Measurements from ENCODE around the gene POLL.
A peak's percentile ranks its signal among the peaks of the same experiment; 100 is the strongest.
"Not testable (repeated sequence)": the region's sequence is repeated elsewhere in the genome, so short reads cannot be mapped to it uniquely, and the experiment has no call there.

Gene POLL

DNA sequence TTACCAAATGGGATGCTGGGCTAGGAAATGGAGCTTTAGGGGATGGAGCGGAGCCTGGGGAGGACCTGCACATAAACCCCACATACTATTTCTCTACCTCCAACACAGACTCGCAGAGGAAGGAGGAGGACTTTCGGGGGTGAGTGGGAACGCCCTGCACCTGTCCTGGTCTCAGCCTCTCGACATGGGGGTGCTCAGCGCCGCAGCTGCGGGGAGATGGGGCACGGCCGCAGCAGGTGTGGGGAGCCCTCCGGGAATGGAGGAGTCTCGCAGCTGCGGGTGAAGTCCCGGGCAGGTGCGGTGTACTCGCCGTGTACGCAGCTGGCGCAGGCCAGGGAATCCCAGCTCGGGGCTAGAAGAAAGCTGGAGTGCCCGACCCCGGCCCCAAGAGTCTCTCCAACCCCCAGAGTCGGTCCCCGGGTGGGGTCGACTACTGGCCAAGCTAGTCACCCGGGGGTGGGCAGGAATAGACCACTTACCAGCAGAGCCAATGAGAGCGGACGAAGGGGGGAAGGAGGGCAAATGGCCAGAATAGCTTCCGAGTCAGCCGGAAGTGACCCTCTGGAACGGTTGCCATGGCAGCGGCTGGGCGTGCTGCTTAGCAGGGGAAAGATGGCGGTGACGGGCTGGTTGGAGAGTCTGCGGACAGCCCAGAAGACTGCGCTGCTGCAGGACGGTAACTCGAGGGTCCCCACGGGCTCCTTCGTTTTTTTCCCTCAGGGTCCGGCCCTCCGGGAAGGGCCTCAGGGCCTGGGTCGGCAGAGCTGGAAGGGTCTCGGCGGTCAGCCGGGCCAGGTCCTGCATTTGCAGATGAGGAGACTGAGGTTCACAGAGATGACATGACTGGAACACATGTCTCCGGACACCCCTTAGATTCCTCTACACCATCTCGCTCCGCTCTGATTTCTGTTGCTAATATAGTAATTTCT is at the start of gene POLL, which contains the start of gene DPCD:
POLL (minus strand) TSS at position 533 of the 929 bp plus-strand sequence. CDS start 897 bp downstream, outside the sequence.
DPCD (plus strand) TSS at position 597 of the 929 bp plus-strand sequence; CDS start at position 613, 16 bp downstream.
- H3K36me3 Mint-ChIP-seq (ENCODE audit: low read depth) = peaks cover 5% of the 10 kb centered on the region
- no peaks in the 10 kb centered on the region for H3K9me3 Mint-ChIP-seq
- H3K27ac Mint-ChIP-seq = peak within 1 kb of the TSS; percentile 75
- H3K4me3 Mint-ChIP-seq = peak within 1 kb of the TSS; percentile 93
- H3K4me1 Mint-ChIP-seq (ENCODE audit: low read depth) = peaks cover 17% of the 10 kb centered on the region
- peak; percentile 88 for DNase-seq (ENCODE audit: low spot score)
- no peaks in the 10 kb centered on the region for H3K27me3 Mint-ChIP-seq (ENCODE audit: low read depth)

DNA sequence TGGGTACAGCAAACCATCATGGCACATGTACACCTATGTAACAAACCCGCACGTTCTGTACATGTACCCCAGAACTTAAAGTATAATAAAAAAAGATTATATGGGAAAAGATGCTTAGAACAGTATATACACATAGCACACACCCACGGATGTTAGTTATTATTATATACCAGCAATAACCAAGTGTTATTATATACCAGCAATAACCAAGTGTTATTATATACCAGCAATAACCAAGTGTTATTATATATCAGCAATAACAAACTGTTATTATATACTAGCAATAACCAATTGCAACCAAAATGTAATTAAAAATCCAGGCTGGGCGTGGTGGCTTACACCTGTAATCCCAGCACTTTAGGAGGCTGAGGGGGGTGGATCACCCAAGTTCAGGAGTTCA is 45.5 kb upstream of the POLL start:
- not testable (repeated sequence) for H3K27me3 Mint-ChIP-seq (ENCODE audit: low read depth); H3K27ac Mint-ChIP-seq; H3K4me1 Mint-ChIP-seq (ENCODE audit: low read depth); DNase-seq (ENCODE audit: low spot score); H3K4me3 Mint-ChIP-seq; H3K9me3 Mint-ChIP-seq
- peaks cover 21% of the 10 kb centered on the region for H3K36me3 Mint-ChIP-seq (ENCODE audit: low read depth)

DNA sequence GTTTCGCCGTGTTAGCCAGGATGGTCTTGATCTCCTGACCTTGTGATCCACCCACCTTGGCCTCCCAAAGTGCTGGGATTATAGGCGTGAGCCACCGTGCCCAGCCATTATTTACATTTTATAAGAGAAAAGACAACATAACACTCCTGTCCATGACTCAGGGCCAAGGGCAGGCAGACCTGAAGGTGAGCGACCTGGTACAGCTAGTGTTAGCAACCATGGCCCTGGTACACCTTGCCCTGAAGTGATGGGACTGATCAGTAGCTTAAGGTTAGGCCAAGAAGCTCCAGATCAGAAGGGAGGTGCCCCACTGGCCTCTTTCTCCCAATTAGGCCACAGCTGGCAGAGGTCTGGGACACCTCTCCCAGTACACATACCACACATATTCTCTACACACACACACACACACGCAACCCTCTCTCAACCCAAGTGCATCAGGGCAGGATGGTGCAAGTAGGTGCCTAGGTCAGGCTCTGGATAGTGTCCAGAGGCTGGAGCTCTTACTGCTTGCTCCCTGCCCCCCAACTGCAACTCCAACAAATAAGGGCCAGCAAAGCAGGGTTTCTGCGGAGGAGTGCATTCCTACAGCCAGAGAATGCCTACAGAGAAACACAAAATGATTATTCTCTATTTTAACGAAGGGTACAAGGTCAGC is 43.9 kb upstream of the POLL start:
- Mint-ChIP-seq H3K27ac (no peak overlapping the region), H3K4me1 (ENCODE audit: low read depth) (no peaks in the 10 kb centered on the region), H3K9me3 (no peaks in the 10 kb centered on the region), H3K4me3 (no peak overlapping the region), H3K27me3 (ENCODE audit: low read depth) (no peaks in the 10 kb centered on the region), H3K36me3 (ENCODE audit: low read depth) (peaks cover 13% of the 10 kb centered on the region)
- no peak for DNase-seq (ENCODE audit: low spot score)

DNA sequence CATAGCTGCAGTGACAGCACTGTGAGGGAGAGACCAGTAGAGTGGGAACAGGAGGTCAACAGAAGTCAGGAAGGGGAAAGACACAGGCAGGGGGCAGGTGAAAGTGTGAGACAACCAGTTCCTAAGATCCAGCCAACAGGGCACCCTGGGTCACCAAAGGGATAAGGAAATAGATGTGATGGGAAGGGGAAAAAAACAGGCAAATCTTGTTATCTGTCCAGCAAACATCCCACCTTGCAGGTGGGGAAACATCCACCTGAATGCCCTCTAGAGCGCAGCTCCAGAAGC is 42.5 kb upstream of the POLL start:
- DNase-seq (ENCODE audit: low spot score) = no peak
- H3K36me3 Mint-ChIP-seq (ENCODE audit: low read depth) = peaks cover 8% of the 10 kb centered on the region
- no peaks in the 10 kb centered on the region for H3K9me3 Mint-ChIP-seq
- H3K4me1 Mint-ChIP-seq (ENCODE audit: low read depth) = no peaks in the 10 kb centered on the region
- H3K4me3 Mint-ChIP-seq = no peak overlapping the region
- no peaks in the 10 kb centered on the region for H3K27me3 Mint-ChIP-seq (ENCODE audit: low read depth)
- H3K27ac Mint-ChIP-seq = no peak overlapping the region

DNA sequence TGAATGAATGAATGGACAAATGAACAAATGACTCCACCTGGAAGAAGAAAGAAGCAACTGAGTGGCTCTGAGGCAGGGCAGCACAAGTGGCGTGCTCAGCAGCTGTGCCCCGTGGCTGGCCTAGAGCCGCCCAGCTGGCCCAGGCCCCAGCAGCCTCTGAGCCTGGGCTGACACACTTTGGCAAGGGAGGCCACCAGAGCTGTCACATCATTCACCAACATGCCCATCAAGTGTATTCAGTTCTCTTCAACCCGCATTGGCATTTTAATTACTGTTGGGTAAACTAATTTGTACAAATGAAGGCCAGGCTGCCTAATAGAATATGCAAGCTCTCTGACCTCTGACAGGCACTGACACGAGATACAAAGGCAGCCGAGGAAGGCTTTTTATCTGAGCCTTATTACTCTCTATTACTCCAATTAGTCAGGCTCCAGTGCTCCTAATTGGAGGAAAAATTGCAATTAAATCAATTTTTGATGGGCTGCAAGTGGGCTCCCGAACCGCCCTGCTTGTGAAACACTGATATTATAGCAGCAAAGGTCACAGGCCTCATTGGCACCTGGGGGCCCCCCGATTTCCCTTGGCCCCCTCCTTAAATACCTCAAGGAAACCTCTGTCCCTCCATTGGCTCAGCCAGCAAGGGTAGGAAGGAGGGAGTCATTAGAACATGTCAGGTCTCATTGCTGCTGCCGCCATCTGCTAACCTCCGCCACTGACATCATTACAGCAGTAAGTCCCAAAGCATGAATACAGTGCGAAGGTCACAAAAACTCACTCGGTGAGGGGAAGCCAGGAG is 42.0 kb upstream of the POLL start:
- H3K27ac Mint-ChIP-seq = no peak overlapping the region
- no peak overlapping the region for H3K4me3 Mint-ChIP-seq
- H3K4me1 Mint-ChIP-seq (ENCODE audit: low read depth) = no peaks in the 10 kb centered on the region
- no peaks in the 10 kb centered on the region for H3K9me3 Mint-ChIP-seq
- H3K36me3 Mint-ChIP-seq (ENCODE audit: low read depth) = peaks cover 8% of the 10 kb centered on the region
- DNase-seq (ENCODE audit: low spot score) = no peak
- no peaks in the 10 kb centered on the region for H3K27me3 Mint-ChIP-seq (ENCODE audit: low read depth)

DNA sequence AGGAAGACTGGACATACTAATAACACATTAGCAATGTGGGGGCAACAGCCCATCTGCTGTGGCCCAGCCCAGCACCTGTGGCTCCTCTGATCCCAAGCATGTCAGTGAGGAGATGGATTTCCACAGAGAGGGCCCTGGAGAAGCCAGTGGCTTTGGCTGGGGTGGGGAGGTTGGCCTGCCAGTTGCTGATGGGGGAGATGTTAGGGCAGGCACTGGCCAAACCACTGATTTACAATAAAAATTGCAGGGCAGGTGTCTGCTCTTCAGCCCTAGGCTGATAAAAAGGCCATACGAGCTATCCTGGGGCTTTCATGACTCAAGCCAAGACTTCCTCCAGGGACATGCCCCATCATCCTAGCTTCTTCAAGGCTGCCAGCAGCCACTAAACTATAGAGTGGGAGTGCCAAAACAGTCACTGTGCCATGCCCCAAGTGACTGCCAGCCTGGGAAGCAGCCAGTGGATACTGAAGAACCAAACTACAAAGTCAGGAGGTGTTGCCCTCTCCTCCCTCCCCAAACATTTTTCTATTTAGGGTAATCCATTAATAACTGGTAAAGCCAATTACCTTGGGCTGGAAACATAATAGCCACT is 37.9 kb upstream of the POLL start:
- Mint-ChIP-seq H3K4me1 (ENCODE audit: low read depth) (no peaks in the 10 kb centered on the region), H3K4me3 (no peak overlapping the region), H3K9me3 (no peaks in the 10 kb centered on the region), H3K27me3 (ENCODE audit: low read depth) (no peaks in the 10 kb centered on the region), H3K27ac (no peak overlapping the region), H3K36me3 (ENCODE audit: low read depth) (peaks cover 11% of the 10 kb centered on the region)
- DNase-seq (ENCODE audit: low spot score) = no peak

DNA sequence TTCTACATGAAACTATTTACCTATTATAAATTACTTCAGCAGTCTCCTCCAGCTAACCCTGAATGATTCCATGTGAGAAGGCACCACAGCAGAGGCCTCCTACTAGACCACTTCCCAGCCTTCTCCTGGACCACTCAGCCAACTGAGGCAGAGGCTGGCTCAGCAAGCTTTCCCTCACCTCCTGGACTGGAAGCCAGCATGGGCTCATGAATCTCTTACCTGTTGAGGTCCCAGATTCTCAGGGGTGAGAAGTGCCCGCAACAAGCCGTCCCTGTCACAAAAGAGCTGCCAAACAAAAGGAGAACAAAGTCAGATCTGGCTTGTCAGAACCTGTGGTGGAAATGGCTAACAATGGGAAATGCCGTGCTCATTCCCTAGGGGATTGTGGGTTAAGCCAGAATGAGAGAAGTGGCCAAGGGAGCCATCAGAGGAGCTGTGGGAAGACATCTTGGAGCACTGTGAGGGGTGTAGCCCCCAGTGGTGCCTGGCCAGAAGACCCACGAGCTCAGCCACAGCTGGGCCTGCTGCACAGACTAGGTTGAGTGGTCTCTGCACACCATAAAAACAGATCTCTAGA is 36.6 kb upstream of the POLL start:
- no peaks in the 10 kb centered on the region for H3K27me3 Mint-ChIP-seq (ENCODE audit: low read depth)
- no peak overlapping the region for H3K4me3 Mint-ChIP-seq
- H3K36me3 Mint-ChIP-seq (ENCODE audit: low read depth) = peaks cover 6% of the 10 kb centered on the region
- H3K4me1 Mint-ChIP-seq (ENCODE audit: low read depth) = no peaks in the 10 kb centered on the region
- no peaks in the 10 kb centered on the region for H3K9me3 Mint-ChIP-seq
- DNase-seq (ENCODE audit: low spot score) = no peak
- no peak overlapping the region for H3K27ac Mint-ChIP-seq

DNA sequence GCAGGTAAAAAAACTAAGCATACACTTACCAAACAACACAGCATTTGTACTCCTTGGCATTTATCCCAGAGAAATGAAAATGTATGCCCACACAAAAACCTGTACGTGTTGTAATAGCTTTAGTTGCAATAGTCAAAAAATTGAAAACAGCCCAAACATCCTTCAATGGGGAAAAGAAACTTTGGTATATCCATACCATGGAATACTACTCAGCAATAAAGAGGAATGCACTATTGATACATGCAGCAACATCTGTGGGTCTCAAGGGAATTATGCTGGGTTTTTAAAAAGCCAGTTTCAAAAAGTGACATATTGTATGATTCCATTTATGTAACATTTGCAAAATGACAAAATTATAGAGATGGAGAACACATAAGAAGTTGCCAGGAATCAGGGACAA is 35.5 kb upstream of the POLL start:
- Mint-ChIP-seq H3K4me1 (ENCODE audit: low read depth) (no peaks in the 10 kb centered on the region), H3K27ac (no peak overlapping the region), H3K36me3 (ENCODE audit: low read depth) (peaks cover 6% of the 10 kb centered on the region), H3K27me3 (ENCODE audit: low read depth) (no peaks in the 10 kb centered on the region), H3K4me3 (no peak overlapping the region), H3K9me3 (no peaks in the 10 kb centered on the region)
- DNase-seq (ENCODE audit: low spot score) = no peak

DNA sequence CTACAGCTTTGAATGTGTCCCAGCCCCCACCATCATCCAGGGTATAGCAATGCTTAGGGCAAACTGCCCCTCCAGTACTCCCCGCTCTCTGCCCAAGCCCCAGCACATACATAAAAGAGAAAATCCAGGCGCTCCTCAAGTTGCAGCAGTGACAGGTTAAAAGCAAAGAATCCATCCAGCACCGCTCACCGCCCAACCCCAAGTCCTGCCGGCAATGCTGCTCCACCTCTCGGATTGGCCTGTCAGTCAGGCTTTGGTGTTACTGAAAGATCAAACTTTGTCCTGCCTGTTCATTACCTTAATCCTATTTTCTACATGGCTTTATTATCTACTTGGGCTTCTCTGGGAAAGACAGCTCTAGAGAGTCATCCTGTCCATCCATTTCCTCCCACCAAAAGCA is 31.9 kb upstream of the POLL start:
- no peak for DNase-seq (ENCODE audit: low spot score)
- H3K9me3 Mint-ChIP-seq = no peaks in the 10 kb centered on the region
- no peaks in the 10 kb centered on the region for H3K4me1 Mint-ChIP-seq (ENCODE audit: low read depth)
- H3K36me3 Mint-ChIP-seq (ENCODE audit: low read depth) = peaks cover 10% of the 10 kb centered on the region
- H3K27me3 Mint-ChIP-seq (ENCODE audit: low read depth) = no peaks in the 10 kb centered on the region
- H3K4me3 Mint-ChIP-seq = no peak overlapping the region
- H3K27ac Mint-ChIP-seq = no peak overlapping the region

DNA sequence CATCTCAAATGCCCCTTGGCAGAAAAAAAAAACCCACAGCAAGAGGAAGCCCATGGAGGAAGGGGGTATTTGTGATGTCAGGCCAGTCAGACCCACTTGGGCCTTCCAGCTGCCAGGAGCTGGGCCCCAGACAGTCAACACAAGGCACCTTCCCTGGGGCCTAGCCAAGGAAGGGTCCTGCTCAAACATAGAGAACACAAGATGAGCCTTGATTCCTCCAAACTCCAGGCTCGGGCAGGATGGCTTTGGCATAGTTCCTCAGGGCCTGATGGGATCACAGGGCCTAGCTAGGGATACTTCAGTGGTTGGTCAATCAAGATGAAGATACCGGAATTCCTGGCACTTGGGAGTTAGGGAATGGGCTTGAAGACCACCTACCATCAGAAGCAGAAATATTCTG is 30.8 kb upstream of the POLL start:
- H3K9me3 Mint-ChIP-seq = no peaks in the 10 kb centered on the region
- peaks cover 7% of the 10 kb centered on the region for H3K36me3 Mint-ChIP-seq (ENCODE audit: low read depth)
- no peaks in the 10 kb centered on the region for H3K27me3 Mint-ChIP-seq (ENCODE audit: low read depth)
- H3K4me3 Mint-ChIP-seq = no peak overlapping the region
- no peak for DNase-seq (ENCODE audit: low spot score)
- no peak overlapping the region for H3K27ac Mint-ChIP-seq
- H3K4me1 Mint-ChIP-seq (ENCODE audit: low read depth) = no peaks in the 10 kb centered on the region

DNA sequence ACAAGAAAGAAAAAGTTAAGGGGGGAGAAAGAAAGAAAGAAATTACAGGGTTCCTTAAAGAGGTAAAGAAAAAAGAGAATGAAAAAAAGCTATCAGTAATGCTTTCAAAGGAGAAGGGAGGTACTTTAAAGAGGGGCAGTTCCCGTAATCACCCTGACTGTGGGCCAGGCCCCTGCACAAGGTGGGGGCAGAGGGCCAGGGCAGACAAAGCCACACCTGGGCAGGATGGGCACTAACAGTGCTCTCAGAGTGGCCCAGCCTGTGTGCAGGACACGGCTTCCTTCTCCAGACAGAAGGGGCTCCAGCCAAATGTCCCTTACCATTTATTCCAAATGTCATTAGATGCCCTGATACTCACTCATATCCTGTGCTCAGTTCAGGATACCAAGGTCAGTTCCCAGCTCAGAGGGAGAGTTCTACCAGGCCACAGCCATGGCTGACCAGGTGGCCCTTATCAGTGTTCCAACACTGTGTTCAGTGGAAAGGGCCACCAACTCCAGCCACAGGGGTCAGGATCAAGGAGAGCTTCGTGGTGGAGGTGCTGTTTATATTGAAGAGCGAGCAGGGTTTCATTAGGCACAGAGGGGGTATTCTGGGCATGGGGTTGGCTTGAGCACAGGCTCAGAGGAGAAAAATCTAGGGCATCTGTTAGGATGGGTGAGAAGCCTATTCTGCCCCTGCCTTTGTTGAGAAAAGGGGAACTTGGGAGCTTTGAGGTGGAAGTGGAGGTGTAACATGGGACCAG is 29.9 kb upstream of the POLL start:
- Mint-ChIP-seq H3K36me3 (ENCODE audit: low read depth) (peaks cover 4% of the 10 kb centered on the region), H3K9me3 (no peaks in the 10 kb centered on the region), H3K27me3 (ENCODE audit: low read depth) (no peaks in the 10 kb centered on the region), H3K4me1 (ENCODE audit: low read depth) (no peaks in the 10 kb centered on the region), H3K4me3 (no peak overlapping the region), H3K27ac (peak overlapping the region; percentile 26)
- no peak for DNase-seq (ENCODE audit: low spot score)

DNA sequence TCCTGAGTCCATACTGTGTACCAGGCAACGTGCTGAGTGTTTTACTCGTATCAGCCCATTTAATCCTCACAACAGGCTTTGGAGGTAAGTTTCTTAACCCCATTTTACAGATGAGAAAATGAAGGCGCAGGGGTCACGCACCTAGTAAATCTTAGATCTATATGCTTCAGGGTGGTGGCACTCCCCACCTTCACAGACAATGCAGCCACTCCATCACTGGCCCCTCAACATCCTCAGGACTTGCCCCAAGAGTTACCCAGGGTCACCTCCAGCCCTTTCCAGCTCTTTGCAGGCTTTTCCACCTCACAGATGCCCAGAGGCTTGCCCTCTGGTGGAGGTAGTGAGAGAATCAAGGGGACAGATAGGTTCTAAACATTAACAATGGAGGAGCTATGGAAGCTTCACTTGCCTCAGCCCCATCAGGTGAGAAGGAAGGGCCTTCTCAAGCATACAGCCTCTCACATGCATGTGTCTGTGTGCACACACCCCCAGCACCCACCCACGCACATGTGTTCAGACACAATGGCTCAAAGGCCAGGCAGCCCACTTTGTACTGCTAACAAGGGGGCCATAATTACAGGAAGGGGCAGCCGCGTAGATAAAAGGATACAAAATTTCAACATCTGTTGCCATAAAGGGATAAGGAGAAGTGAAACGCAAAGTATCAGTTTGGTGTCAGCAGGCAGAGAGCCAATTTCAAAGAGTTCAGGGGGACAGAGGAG is 29.2 kb upstream of the POLL start:
- H3K36me3 Mint-ChIP-seq (ENCODE audit: low read depth) = peaks cover 4% of the 10 kb centered on the region
- H3K4me1 Mint-ChIP-seq (ENCODE audit: low read depth) = no peaks in the 10 kb centered on the region
- H3K27me3 Mint-ChIP-seq (ENCODE audit: low read depth) = no peaks in the 10 kb centered on the region
- H3K9me3 Mint-ChIP-seq = no peaks in the 10 kb centered on the region
- no peak overlapping the region for H3K4me3 Mint-ChIP-seq
- DNase-seq (ENCODE audit: low spot score) = no peak
- H3K27ac Mint-ChIP-seq = no peak overlapping the region

All from T-helper 2 cell treated with Interferon-gamma antibody and Interleukin-4, amounts not matched to agents 5 μg/mL and 100 μg/mL, for 36 hours (primary cell).